Myocyte (in vitro differentiated cells): ENCODE results near the gene MBOAT1. TPM values are rescaled to one million over a fixed set of nuclear protein-coding genes. Genes with fewer than 3 reads are reported as not detected.
"Not testable (repeated sequence)": the region's sequence is repeated elsewhere in the genome, so short reads cannot be mapped to it uniquely, and the experiment has no call there.

Experiments used
- DNase-seq: peaks from one replicate; pipeline ENCODE4 v3.0.0-alpha.2; 2012; ENCODE audit warnings: low read depth
- total RNA-seq: library from RNA; depleted of rRNA; stranded (reverse); fragments of >200 nt; gene quantifications from 2 replicates; pipeline ENCODE4 v1.2.3, GENCODE V29; 2014

The MBOAT1 gene
- total RNA-seq, 1 donor from 2014 or later, result 0.16 TPM

DNA sequence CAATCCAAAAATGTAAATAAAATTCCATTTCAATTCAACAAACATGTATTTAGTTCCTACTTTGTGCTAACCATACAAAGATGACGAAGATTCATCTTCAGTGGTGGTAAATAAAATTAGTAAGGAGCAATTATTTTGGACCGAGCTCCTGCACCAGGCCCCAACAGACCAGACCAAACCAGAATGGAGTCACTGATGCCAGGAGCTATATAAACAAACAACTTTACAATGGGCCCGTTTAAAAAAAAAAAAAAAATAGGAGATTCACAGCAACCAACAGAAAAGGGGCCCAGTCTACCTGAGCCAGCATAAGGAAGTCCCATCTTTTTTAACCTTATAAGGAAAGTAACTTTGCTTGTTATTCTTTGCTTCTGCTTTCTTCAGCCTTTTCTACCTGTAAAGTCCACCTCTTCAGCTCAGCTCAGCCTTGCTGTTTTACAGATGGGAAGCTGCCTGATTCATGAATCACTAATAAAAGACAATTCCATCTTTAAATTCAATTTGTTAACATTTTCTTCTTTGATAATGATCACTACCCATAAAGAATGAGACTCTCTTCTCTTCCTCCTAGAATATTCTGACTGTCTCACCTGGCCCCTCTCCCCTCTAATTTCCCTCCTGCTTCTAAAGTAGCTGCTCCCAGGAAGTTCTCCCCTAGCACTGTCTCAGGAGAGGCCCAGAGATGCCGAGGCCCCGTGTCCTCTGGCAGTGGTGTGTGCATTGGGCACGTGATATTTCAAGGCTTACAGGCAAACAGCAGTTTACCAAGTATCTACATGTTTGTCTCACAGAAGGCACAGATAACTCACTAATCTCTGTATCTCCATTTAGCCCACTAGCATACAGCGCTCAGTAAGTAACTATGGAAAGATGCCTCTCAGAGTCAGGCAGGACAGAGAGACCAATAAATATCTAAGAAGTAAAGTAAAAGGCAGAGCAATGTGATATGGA lies 8.4 kb downstream of the MBOAT1 start:
- no peak for DNase-seq

DNA sequence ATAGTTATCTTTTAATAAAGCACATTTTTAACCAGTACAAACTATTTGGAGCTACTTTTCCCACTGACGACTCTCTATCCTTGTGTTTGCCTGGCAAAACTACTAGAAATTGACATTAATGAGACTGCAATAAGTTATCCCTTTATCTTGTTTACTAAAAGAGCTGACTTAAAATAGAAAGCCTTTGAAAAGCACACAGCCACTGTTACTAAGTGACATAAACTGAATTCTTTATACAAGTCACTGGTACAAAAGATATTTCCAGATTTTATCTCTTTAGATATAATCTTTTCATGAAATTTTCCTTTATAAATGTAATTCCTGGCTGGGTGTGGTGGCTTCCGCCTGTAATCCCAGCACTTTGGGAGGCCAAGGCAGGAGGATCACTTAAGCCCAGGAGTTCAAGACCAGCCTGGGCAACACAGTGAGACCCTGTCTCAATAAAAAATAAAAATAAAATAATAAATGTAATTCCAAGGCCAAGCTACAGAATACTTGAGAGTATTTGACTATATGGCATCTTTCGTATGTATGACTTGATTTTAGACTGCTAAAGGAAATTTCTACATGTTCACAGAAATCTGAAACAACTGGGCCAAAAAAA lies 9.5 kb downstream of the MBOAT1 start:
- DNase-seq, result no peak

DNA sequence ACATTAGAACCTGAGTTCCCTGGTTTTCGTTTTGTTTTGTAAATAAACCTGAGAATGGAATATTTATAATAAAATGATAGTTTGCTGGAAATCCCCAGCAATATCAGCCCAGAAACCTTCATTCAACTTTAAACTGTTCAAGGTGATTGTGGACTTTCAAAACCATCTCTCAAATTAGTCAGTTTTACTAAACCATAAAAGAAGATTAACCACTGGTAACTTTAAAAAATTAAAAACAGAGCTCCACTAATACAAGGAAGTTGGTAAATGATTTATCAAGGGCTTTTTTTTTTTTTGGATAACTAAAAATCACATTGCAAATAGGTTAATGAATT lies 10.0 kb downstream of the MBOAT1 start:
- DNase-seq, result no peak

DNA sequence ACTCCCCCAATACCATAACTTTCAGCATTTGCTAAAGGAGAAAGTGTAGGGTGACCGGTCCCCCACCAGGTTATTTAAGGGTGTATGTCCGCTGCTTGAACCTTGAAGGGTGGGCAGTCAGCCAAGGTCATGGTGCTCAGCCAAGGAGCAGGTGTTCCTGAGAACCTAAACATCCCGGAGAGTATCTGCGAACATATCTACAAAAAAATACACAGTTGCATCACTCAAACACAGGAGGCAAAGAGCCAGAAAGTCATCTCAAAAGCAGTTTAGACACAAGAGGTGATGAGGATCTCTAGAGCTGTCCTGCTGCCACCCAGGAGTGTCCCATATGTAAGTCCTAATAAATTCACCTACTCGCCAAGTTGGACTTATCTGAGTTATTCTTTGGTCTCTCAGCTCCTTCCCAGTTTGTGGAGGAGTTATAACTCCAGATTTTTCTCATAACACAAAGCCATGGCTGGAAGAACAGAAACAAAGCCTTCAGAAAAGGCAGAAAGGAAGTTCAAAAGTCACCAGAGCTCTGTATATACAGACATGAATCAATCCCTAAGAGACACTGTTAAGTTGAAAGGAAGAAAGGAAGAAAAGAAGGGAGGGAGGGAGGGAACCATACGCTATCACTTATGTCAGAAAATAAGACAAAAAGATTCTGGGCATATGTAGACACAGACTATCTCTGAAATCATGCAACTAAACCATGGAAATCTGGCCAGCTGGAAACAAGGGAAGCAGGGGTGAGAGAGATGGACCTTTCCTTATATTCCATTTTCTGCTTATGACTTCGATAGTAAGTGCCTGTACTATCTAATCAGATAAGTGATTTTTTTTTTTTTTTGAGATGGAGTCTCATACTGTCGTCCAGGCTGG lies 11.3 kb downstream of the MBOAT1 start:
- no peak for DNase-seq

DNA sequence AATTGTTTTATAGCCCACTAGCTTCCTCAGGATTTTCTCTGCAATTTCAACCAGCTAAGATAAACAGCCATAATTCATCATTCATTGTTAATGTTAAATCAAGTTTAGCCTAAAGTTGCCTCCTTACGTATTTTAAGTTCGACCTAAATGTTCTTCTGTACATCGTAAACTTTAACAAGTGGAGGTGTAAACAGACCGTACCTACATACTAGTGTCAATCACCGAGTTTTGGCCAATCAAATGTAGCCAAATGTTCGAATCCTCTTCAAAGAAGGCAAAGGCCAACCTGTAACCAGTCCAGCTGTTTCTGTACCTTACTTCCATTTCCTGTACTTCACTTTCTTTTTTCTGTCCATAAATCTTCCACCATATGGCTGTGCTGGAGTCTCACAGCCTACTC lies 13.5 kb downstream of the MBOAT1 start:
- DNase-seq, result no peak

DNA sequence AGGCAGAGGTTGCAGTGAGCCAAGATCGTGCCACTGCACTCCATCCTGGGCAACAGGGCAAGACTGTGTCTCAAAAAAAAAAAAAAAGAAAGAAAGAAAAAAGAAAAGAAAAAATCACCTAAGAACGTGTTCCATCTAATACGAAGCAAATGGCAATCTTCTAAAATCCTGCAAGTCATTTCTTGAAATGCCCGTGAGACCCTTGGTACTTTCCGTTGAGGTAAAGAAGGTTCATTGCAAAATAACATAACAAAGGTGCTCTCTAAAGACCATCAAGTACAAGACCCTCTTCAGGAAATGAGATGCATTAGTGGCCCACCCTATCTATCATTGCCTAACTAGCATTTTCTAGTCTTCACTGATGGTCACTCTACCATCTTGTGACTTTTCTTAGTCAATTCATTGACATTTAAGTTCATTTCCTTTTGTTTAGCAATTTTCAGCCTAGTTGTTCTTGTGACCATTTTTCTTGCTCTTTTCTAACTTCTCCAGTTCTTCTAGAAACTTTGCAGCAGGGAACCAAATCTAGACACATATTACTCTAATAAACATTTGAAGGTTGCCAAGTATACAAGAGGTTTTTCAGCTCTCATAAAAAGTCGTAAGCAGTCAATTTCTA lies 14.0 kb downstream of the MBOAT1 start:
- DNase-seq, result no peak

DNA sequence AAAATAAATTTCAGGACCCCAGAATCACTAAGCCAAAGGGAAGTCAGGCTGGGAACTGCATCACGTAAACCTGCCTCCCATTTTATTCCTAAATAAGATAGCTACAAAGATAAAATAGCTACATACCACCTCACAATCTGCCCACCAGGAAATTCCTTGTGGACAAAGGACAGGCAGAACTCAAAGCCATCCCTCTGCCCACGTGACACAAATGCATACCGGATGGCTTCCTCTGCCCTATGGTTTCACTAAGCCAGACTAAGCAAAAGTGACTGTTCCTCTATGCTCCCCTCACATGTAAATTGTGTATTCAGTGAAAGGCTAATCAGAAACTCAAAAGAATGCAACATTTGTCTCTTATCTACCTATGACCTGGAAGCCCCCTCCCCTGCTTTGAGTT lies 15.0 kb downstream of the MBOAT1 start:
- no peak for DNase-seq

DNA sequence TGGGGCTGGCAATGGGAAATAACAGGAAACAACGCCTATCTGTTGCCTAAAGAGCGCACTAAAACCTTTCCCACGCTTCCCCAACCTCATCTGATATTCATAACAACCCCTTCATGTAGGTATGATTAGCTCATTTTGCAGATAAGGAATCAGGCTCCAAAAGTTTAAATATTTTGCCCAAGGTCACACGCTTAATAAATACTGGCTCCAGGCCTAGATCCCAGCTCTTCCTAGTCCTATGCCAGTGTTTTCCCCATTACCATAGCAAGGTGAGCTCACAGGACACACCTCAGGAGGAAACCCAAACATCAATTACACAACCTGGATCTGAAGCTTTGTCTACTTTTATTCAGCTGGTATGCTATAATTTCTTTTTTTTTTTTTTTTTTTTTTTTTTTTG lies 19.6 kb downstream of the MBOAT1 start:
- DNase-seq, result no peak

DNA sequence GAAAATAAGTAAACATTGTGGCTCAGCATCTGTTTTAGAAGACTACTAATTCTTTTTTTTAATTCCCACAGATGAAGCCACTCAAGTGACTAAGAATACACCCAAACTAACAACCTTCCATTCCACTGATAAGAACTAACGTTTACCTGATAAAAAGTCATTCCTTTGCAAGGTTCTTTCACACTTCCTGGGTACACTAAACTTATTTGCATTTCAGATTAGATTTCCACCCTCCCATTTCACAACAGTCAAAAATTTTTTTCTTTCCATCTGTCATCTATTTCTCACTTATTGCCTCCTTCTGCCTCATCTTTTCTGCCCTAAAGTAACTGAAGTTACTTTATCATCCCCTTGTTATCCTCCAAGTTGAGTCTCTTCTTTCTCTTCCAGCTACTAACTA lies 20.3 kb downstream of the MBOAT1 start:
- DNase-seq, result no peak

DNA sequence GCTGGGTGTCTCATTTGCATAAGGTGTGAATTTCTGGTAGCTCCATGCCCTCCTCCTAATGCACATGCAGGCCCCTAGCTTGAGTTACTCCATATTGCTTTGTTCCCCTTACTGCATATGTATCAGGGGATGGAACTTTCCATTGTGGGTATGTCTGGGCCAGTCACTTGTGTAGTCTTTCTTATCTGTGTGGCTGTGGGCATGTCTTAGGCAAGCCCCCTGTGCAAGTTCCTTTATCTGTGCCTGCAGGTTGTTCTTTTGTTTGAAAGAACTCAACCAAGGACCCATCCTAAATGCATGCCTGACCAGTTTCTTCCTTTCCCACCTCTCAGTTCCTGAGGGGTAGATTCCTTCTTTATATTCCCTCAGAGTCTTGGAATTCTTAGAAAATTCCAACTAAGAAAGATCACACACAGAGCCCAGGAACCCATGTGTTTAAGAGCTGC lies 23.6 kb downstream of the MBOAT1 start:
- no peak for DNase-seq

DNA sequence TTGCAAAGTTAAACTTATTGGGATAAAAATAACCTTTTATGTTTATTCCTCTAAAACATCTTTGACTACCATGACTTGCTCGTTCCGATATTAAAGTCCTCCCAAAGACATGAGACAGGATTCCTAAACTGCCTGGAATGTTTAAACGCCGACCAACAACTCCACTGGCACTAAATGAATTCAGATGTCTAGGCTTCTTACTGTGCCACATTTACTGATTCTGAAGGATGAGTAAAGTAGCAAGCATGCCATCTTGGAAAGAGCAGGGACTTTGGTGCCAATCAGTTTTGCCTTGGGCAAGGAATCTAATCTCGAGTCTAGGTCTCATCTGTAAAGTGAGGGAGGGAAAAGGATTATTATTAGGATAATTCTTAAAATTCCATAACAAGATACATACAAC lies 25.3 kb downstream of the MBOAT1 start:
- no peak for DNase-seq

DNA sequence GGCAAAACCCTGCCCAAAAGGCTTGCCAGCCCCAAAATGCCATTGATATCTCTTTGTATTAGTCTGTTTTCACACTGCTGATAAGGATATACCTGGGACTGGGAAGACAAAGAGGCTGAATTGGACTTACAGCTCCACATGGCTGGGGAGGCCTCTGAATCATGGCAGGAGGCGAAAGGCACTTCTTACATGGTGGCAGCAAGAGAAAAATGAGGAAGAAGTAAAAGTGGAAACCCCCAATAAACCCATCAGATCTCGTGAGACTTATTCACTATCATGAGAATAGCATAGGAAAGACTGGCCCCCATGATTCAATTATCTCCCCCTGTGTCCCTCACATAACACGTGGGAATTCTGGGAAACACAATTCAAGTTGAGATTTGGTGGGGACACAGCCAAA lies 28.6 kb downstream of the MBOAT1 start:
- no peak for DNase-seq

DNA sequence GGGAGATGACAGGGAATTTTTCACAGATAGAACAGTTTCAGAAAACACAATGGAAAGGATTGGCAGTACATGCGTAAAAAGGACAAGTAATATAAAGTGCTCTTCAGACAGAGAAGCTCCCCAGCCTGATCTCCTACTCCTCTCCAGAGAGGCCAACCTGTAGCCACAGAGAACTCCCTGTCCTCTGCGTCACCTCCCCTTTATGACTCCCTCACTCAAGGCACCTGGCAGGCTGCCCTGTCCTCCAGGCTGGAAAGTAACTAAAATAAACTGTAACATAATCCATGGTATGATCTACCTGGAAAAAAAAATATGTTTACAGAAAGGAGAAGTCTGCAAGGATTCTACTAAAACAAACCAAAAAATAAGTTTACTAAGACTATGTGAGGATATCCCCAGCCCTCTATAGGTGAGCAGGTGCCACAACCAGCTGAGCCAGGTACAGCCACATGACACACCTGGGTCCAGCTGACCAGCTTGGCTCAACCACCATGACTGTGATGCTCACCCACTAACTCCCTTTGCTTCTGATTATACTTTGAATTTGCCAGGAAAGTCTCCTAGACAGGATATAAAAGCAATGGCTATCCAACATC lies 29.2 kb downstream of the MBOAT1 start:
- DNase-seq, result peak; percentile 9

DNA sequence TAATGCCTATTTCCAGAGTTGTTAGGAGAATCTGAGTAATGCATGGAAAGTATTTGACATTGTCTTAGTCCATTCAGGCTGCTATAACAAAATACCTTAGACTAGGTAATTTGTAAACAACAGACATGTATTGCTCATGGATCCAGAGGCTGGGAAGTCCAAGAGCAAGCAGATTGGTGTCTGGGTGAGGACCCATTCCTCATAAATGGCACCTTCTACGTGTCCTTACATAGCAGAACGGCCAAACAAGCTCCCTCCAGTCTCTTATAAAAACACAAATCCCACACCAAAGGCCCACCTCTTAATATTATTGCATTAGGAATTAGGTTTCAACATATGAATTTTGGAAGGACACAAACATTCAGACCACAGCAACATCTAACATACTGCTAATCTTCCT lies 30.2 kb downstream of the MBOAT1 start:
- no peak for DNase-seq

DNA sequence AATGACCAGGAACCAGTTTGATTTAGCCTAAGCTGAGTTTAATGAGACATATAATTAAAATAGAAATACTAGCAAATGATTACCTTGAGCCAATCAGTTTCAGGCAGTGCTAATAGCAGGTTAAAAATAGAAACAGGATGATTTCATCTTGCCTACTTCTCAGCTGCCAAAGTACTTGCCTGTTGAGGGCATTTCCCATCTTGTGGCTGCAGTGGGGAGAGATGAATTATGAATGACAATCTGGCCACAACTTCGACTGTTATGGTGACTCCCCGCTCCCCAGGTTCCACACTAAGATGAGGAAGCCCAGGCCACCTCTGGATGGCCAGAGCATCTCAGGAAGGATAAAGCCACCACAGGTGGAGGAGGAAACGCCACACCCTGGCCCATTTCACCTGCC lies 31.3 kb downstream of the MBOAT1 start:
- DNase-seq, result peak; percentile 65

DNA sequence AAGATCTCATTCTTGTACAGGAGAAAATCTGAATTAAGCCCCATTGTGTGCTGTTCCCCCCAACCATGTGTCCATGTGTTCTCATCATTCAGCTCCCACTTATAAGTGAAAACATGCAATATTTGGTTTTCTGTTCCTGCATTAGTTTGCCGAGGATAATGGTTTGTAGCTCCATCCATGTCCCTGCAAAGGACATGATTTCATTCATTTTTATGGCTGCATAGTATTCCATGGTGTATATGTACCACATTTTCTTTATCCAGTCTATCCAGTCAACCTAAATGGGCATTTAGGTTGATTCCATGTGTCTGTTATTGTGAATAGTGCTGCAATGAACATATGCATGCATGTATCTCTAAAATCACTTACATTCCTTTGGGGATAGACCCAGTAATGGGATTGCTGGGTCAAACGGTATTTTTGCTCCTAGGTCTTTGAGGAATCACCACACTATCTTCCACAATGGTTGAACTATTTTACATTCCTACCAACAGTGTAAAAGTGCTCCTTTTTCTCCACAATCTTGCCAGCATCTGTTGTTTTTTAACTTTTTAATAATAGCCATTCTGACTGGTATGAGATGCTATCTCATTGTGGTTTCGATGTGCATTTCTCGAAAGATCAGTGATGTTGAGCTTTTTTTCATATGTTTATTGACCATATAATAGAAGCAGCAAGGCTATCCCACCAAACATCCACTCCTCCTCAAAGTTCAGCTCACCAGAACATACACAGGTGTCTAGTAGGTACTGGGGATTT lies 32.8 kb downstream of the MBOAT1 start:
- not testable (repeated sequence) for DNase-seq

DNA sequence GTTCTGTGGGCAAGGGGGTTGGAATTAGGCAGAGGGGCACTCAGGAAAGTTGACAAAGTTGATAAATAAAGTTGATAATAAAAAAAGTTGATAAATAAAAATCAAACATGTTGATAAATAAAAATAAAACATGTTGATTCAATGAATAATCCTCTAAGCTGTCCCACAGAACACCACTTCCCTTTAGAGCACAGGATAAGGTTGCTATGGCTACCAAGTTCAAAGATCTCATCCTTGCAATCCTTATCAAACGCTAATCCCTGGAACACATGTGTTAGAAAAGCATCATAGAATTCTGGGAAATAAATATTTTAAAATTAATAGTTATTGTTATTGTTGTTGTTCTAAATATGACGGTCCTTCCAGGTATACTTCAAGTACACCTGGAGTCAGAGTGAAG lies 33.9 kb downstream of the MBOAT1 start:
- DNase-seq, result no peak

DNA sequence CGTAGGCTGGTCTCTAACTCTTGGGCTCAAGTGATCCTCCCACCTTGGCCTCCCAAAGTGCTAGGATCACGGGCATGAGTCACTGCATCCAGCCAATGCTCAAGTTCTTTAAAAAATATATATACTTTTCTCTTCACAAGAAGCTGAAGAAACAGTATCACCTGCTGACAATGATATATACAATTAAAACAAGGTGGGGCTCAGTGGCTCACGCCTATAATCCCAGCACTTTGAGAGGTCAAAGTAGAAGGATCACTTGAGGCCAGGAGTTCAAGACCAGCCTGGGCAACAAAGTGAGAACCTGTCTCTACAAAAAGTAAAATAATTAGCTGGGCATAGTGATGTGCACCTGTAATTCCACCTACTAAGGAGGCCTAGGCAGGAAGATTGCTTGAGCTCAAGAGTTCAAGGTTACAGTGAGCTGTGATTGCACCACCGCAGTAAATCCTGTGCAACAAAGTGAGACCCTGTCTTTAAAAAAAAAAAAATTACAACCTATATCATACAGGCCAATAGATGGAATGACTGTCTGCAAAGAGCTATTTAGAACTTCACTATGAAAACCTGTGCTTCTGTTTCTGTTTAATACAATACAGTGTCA lies 36.4 kb downstream of the MBOAT1 start:
- no peak for DNase-seq

DNA sequence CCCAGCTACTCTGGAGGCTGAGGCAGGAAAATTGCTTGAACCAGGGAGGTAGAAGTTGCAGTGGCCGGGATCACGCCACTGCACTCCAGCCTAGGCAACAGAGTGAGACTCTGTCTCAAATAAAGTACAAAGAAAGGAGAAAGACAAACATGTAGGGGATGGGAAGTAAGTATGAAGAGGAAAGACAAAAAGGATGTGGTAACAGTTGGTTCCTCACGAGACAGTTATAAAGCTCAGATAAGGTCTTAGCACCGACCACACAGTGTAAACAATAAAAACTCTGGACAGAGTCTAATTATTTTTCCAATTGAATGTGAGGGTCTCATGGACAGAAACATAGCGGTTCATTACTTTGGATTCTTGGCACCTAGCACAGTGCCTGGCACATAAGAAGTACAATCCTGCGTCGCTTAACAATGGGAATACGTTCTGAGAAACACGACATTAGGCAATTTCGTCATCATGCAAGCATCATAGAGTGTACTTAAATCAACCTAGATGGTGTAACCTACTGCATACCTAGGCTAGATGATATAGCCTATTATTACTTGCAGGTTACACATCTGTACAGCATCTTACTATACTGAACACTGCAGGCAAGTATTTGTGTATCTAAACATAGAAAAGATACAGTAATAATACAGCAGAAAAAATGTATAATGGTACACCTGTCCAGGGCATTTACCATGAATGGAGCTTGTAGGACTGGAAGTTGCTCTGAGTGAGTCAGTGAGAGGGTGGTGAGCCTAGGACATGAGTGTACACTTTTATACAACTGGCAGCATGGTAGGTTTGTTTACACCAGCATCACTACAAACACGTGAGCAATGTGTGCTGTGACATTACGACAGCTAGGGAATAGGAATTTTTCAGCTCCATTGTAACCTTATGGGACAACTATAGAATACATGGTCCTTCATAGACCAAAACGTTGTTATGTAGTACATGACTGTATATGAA lies 38.2 kb downstream of the MBOAT1 start:
- no peak for DNase-seq
